Ramos (cell line): ENCODE data around the gene SMIM11.
"Not testable (repeated sequence)": the region's sequence is repeated elsewhere in the genome, so short reads cannot be mapped to it uniquely, and the experiment has no call there.

ENCODE experiments used
- in situ Hi-C: fragments of 300-500 bp; cut with MboI; formaldehyde crosslinking; loops from one replicate; pipeline ENCODE4 v1.14.3; 2022; ENCODE audit warnings: low sequenced_read_pairs; ENCODE audit not compliant: unreplicated experiment

Gene SMIM11

GRCh38 chr21:34406102-34406501 lies 30.8 kb downstream of the SMIM11 start:
- in situ Hi-C loops = not testable (repeated sequence)

- in situ Hi-C loops = not testable (repeated sequence)
Measured at GRCh38 chr21:34406676-34407075, 31.4 kb downstream of the SMIM11 start.

DNA sequence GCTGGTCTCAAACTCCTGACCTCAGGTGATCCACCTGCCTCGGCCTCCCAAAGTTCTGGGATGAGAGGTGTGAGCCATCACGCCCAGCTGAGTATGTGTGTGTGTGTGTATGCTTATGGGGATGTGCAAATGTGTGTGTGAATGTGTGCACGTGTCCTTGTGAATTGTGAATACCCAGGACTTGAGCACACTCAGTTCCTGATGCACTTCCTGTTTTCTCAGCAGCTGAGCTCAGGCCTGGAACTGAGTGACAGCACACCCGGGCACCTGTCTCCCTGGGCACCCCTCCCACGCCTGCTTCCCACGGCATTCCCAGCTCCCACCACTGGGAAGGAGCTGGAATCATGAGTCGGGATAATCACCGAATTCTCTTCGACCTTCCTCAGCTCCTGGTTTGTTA lies 32.0 kb downstream of the SMIM11 start:
- in situ Hi-C loops = not testable (repeated sequence)

DNA sequence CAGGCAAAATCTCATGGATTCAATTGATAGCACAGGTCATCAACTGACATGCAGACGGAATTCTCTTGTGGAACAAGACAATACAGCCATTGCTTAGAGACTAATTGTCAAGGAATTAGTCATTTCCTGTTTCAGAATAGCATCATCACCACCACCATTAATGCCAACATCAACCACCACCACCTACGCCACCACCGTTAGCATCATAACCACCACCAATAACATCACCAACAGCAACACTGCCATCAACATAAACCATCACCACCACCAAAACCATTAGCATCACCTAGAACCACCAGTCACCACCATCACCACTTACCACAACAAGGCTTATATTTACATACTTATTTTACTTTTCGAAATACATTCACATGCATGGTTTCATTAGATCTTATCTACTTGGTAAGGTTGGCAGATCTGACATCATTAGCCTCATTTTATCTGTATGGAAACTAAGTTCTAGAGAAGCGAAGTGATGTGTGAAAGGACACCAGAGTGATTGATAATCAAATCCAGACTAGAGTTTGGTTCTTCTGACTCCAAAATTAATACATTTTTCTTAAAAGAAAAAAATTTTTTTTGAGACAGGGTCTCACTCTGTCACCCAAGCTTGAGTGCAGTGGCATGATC lies 42.3 kb downstream of the SMIM11 start:
- in situ Hi-C loops = not testable (repeated sequence)

- in situ Hi-C loops = not testable (repeated sequence)
Measured at GRCh38 chr21:34423805-34424204, 48.5 kb downstream of the SMIM11 start, which contains the start of gene SMIM34. Gene SMIM34 (minus strand): TSS chr21:34423951. CDS start chr21:34423839, 112 bp downstream.

- in situ Hi-C loops = not testable (repeated sequence)
Measured at GRCh38 chr21:34427339-34427738, 52.0 kb downstream of the SMIM11 start.

DNA sequence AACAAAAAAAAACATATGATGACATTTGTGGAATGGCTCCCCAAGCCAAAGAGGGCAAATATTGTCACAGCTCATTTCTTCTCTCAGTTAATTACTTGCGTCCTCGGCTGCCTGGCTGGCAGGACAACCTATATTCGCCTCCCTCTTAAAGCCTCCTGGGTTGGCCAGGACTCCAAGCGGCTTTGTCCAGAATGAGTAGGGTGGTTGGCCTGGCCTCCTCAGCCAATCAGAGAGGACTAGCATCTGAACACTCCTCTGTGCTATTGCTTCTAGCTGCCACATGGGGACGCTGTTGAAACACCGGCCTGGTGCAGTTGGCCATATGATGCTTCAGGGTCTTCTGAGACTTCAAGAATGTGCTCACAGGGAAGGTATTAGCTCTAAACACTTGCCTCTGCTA lies 53.1 kb downstream of the SMIM11 start:
- in situ Hi-C loops = not testable (repeated sequence)

DNA sequence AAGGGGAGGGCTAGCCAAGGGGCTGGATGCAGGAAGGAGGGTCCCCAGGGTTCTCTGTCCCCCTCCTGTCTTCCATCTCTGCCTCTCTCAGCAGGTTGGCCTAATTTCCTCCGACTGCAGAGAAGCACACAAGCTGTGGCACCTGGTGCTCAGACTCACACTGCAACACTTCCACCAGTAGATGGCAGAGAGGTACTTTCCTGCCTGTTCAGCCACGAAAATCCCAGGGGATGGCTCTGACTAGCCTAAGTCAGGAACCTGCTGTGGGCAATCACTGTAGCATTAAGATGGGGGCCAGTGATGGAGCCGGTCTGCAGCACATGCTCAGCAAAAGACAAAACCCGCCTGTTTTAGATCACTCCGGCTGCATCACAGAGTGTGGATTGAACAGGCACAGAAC lies 54.4 kb downstream of the SMIM11 start:
- in situ Hi-C loops = not testable (repeated sequence)
